ENCODE measurements around the gene CARD11. TPM values are rescaled to one million over a fixed set of nuclear protein-coding genes. Genes with fewer than 3 reads are reported as not detected.

CARD11 gene
- total and polyA plus RNA-seq, 2 of the 4 experiments (the other 2 are of a cell fraction) = 0.18 to 0.26 TPM

GRCh38 chr7:2971914-2972834 lies 71.5 kb downstream of the CARD11 start (continued):
- TF ChIP-seq CEBPB (IDR thresholded peaks at IDR 0.05; ENCODE audit: low read depth, low read length) = no peak

- Histone ChIP-seq H3K27me3 (ENCODE audit: control insufficient read depth, insufficient read depth, low read length) (no peaks in the 10 kb centered on the region; the same call in 1 of the 2 replicates), H2BK5ac (ENCODE audit: low read depth, low read length, poor library complexity, severe bottlenecking) (no peak overlapping the region), H3K4me3 (ENCODE audit: insufficient read depth, low read depth, low read length) (no peak overlapping the region), H2BK20ac (ENCODE audit: low read depth, low read length) (no peak overlapping the region), H3K4me2 (ENCODE audit: low read depth, low read length) (no peak overlapping the region), H2AK5ac (ENCODE audit: low read depth, low read length) (no peak overlapping the region), H3K4me1 (ENCODE audit: control insufficient read depth, insufficient read depth, low read length) (no peaks in the 10 kb centered on the region), H4K20me1 (ENCODE audit: insufficient read depth, low read length) (no peaks in the 10 kb centered on the region), H3K9me3 (ENCODE audit: control insufficient read depth, insufficient read depth, low read length) (peaks cover 1% of the 10 kb centered on the region), H2AK9ac (replicated peaks; ENCODE audit: low read depth, low read length, poor library complexity) (no peak overlapping the region), H2BK15ac (ENCODE audit: low read depth, low read length) (no peak overlapping the region), H3K18ac (ENCODE audit: low read depth, low read length) (no peak overlapping the region), H3K9me1 (ENCODE audit: insufficient read depth, low read length) (no peaks in the 10 kb centered on the region), H3K36me3 (ENCODE audit: control insufficient read depth, insufficient read depth, low read length) (no peaks in the 10 kb centered on the region), H3K79me1 (ENCODE audit: low read depth in 1 of 2, low read length in 2 of 2) (no peaks in the 10 kb centered on the region), H4K8ac (ENCODE audit: low read depth in 2 of 2, low read length in 2 of 2) (no peak overlapping the region), H4K91ac (ENCODE audit: insufficient read depth, low read depth, low read length) (no peak overlapping the region), H3K4ac (ENCODE audit: low read depth, low read length) (no peak overlapping the region), H3K9ac (ENCODE audit: low read depth, low read length) (no peak overlapping the region), H2BK120ac (ENCODE audit: low read depth, low read length) (no peak overlapping the region), H3K27ac (ENCODE audit: insufficient read depth, low read length) (no peak overlapping the region), H3K23ac (ENCODE audit: low read depth, low read length) (no peak overlapping the region), H3K56ac (ENCODE audit: extremely low read depth, insufficient read depth, low read length) (no peak overlapping the region), H4K5ac (ENCODE audit: low read depth, low read length) (no peak overlapping the region), H2AFZ (replicated peaks; ENCODE audit: low read length, poor library complexity) (no peak overlapping the region), H3K14ac (replicated peaks; ENCODE audit: low read depth, low read length) (no peak overlapping the region)
- DNase-seq (no peak), ATAC-seq (ENCODE audit: low read depth) (no peak)
- WGBS, 2 experiments (ENCODE audit: extremely low coverage in 2 of 2, insufficient read length in 1 of 2) = 75% methylated on average over 6 of the region's 11 CpGs; no CpG with 5 or more reads in 1 of the 2 experiments
- CTCF ChIA-PET = no interaction called here
- in situ Hi-C loops (cut with MboI; ENCODE audit: low sequenced_read_pairs) (no loop called here), intact Hi-C loops (cut with micrococcal nuclease) (no loop called here), dilution Hi-C loops (cut with HindIII; ENCODE audit: low sequenced_read_pairs, unreplicated experiment) (no loop called here)
- no TSS peak for BruUV-seq (replicated peaks)
- POLR2A ChIA-PET (ENCODE audit: unreplicated experiment) = no interaction called here
- TF ChIP-seq FOS (IDR thresholded peaks at IDR 0.05; ENCODE audit: low read depth, low read length) = no peak
- no peak for TF ChIP-seq CTCF (conservative IDR thresholded peaks at IDR 0.05; ENCODE audit: low read depth, low read length)
- TF ChIP-seq POLR2A (IDR thresholded peaks at IDR 0.05; ENCODE audit: low read depth, low read length) = no peak
- no peak for TF ChIP-seq RCOR1 (IDR thresholded peaks at IDR 0.05; ENCODE audit: insufficient replicate concordance, low read length)
- no peak for TF ChIP-seq MAZ (IDR thresholded peaks at IDR 0.05; ENCODE audit: borderline replicate concordance, low read depth, low read length)
- TF ChIP-seq NFE2L2 (IDR thresholded peaks at IDR 0.05; ENCODE audit: low read depth, low read length) = no peak
- no peak for TF ChIP-seq USF2 (IDR thresholded peaks at IDR 0.05; ENCODE audit: low read depth, low read length)
- no peak for TF ChIP-seq RFX5 (IDR thresholded peaks at IDR 0.05; ENCODE audit: low read depth, low read length)
- TF ChIP-seq SMC3 (IDR thresholded peaks at IDR 0.05; ENCODE audit: low read depth, low read length) = no peak
- TF ChIP-seq ELK1 (IDR thresholded peaks at IDR 0.05; ENCODE audit: borderline replicate concordance, low read depth, low read length) = no peak
- no peak for TF ChIP-seq CHD1 (IDR thresholded peaks at IDR 0.05; ENCODE audit: low read depth, low read length)
- no peak for TF ChIP-seq MAFK (IDR thresholded peaks at IDR 0.05; ENCODE audit: low read depth, low read length)
Measured at GRCh38 chr7:2970861-2971260, 72.8 kb downstream of the CARD11 start.

Measured in IMR-90 (cell line).